ENCODE results near the gene TSPEAR. TPM values are rescaled to one million over a fixed set of nuclear protein-coding genes. Genes with fewer than 3 reads are reported as not detected.
"Not testable (repeated sequence)": the region's sequence is repeated elsewhere in the genome, so short reads cannot be mapped to it uniquely, and the experiment has no call there.

Gene TSPEAR
- total and polyA plus RNA-seq, 12 donors, result under 0.01 to 3.4 (median 1.0) TPM; not detected in 3

- Histone ChIP-seq H3K27me3 (peaks cover 0 to 61% (median 22%) of the 10 kb centered on the region in 7 donors), H3K4me1 (no peaks in the 10 kb centered on the region), H3K27ac (no peak overlapping the region), H3K9me3 (peaks cover 0 to 33% (median 3%) of the 10 kb centered on the region in 11 donors), H3K4me3 (no peak overlapping the region), H3K36me3 (no peaks in the 10 kb centered on the region)
- TF ChIP-seq, protein P1, sequence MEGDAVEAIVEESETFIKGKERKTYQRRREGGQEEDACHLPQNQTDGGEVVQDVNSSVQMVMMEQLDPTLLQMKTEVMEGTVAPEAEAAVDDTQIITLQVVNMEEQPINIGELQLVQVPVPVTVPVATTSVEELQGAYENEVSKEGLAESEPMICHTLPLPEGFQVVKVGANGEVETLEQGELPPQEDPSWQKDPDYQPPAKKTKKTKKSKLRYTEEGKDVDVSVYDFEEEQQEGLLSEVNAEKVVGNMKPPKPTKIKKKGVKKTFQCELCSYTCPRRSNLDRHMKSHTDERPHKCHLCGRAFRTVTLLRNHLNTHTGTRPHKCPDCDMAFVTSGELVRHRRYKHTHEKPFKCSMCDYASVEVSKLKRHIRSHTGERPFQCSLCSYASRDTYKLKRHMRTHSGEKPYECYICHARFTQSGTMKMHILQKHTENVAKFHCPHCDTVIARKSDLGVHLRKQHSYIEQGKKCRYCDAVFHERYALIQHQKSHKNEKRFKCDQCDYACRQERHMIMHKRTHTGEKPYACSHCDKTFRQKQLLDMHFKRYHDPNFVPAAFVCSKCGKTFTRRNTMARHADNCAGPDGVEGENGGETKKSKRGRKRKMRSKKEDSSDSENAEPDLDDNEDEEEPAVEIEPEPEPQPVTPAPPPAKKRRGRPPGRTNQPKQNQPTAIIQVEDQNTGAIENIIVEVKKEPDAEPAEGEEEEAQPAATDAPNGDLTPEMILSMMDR (IDR thresholded peaks at IDR 0.05), result no peak
- DNase-seq (no peak), ATAC-seq (no peak)
- intact Hi-C loops (cut with DNase I), result no loop called here
- WGBS, 2 donors, result 71% methylated on average over 6 of the region's 6 CpGs
Measured at GRCh38 chr21:44583800-44584147, 127.6 kb downstream of the TSPEAR start.

DNA sequence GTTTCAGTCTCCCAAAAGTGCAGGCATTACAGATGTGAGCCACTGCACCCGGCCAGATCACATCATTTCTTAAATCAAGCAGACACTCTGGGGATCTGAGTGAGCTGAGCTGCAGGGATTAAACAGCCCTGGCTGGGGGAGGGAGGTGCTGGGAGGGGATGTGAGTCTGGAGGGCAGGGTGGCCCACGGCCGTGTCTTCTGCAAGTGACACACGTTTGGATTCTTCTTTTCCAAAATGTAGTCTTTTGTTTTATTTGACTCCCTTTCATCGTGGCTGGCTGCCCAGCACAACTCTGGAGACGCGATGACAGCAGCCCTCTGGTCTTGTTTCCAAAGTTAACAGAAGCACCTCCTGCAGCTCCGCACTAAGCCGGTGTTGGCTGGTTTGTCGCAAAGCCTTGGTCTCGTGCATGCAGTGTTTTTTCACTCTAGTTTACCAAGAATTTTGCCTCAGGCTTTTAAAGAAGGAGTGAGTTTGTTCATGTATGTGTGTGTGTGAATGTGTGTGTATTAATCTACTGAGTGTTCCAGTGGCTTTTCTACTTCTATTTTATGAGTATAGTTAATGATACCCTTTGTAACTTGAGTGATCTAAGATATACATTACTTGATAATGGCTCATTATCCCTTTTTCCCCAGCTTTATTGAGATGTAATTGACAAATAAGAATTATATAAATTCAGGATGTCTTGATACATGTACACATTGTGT lies 128.1 kb downstream of the TSPEAR start:
- TF ChIP-seq, protein P1 (IDR thresholded peaks at IDR 0.05), result no peak
- DNase-seq (no peak), ATAC-seq (peak in 3 of 8 donors; percentile 66 to 78 (median 71))
- WGBS, 2 donors, result 9 to 17% methylated on average over 11 of the region's 11 CpGs
- H3K27me3 ChIP-seq, result peaks cover 0 to 61% (median 22%) of the 10 kb centered on the region in 7 donors
- H3K36me3 ChIP-seq, result no peaks in the 10 kb centered on the region
- no peak overlapping the region for H3K4me3 ChIP-seq
- H3K4me1 ChIP-seq, result no peaks in the 10 kb centered on the region
- H3K9me3 ChIP-seq, result peaks cover 0 to 33% (median 3%) of the 10 kb centered on the region in 11 donors
- intact Hi-C loops (cut with DNase I), result no loop called here
- H3K27ac ChIP-seq, result no peak overlapping the region

GRCh38 chr21:44582055-44582454 lies 129.3 kb downstream of the TSPEAR start:
- ATAC-seq, result no peak
- Histone ChIP-seq H3K9me3 (peaks cover 0 to 41% (median 11%) of the 10 kb centered on the region in 11 donors), H3K4me3 (no peak overlapping the region), H3K4me1 (no peaks in the 10 kb centered on the region), H3K27me3 (peaks cover 0 to 58% (median 22%) of the 10 kb centered on the region in 7 donors), H3K27ac (no peak overlapping the region), H3K36me3 (no peaks in the 10 kb centered on the region)
- TF ChIP-seq, protein P1 (IDR thresholded peaks at IDR 0.05), result no peak
- intact Hi-C loops (cut with DNase I), result no loop called here
- 51 to 63% methylated on average over 15 of the region's 15 CpGs for WGBS, 2 donors
- DNase-seq, result no peak

GRCh38 chr21:44581158-44581557 lies 130.2 kb downstream of the TSPEAR start:
- TF ChIP-seq, protein P1 (IDR thresholded peaks at IDR 0.05), result no peak
- no peak overlapping the region for H3K4me3 ChIP-seq
- no peak overlapping the region for H3K27ac ChIP-seq
- H3K9me3 ChIP-seq, result peaks cover 0 to 44% (median 18%) of the 10 kb centered on the region in 11 donors
- DNase-seq (no peak), ATAC-seq (no peak)
- H3K27me3 ChIP-seq, result peaks cover 0 to 50% (median 17%) of the 10 kb centered on the region in 7 donors
- no peaks in the 10 kb centered on the region for H3K4me1 ChIP-seq
- 84 to 89% methylated on average over 3 of the region's 3 CpGs for WGBS, 2 donors
- no peaks in the 10 kb centered on the region for H3K36me3 ChIP-seq
- intact Hi-C loops (cut with DNase I), result no loop called here

- intact Hi-C loops (cut with DNase I); H3K36me3 ChIP-seq; H3K4me3 ChIP-seq; H3K4me1 ChIP-seq; H3K27ac ChIP-seq; DNase-seq: not testable (repeated sequence)
- H3K27me3 ChIP-seq, result peaks cover 0 to 43% (median 9%) of the 10 kb centered on the region in 7 donors
- ATAC-seq, result peak in 1 of 8 donors; percentile 41
- peaks cover 0 to 40% (median 18%) of the 10 kb centered on the region in 11 donors for H3K9me3 ChIP-seq
- 37 to 41% methylated on average over 19 of the region's 19 CpGs for WGBS, 2 donors
Measured at GRCh38 chr21:44580231-44580821, 131.0 kb downstream of the TSPEAR start, which contains the start of gene KRTAP10-5. Gene KRTAP10-5 (minus strand): TSS chr21:44580604. CDS start chr21:44580578, 26 bp downstream.
